Mononuclear cell (primary cell): ENCODE measurements around the gene GAGE10. TPM values are rescaled to one million over a fixed set of nuclear protein-coding genes. Genes with fewer than 3 reads are reported as not detected.
"Not testable (repeated sequence)": the region's sequence is repeated elsewhere in the genome, so short reads cannot be mapped to it uniquely, and the experiment has no call there.

ENCODE experiments used
- H3K27me3 ChIP-seq: 2 replicates; pipeline ENCODE4 v1.6.0; 2011; ENCODE audit warnings: low read length, control low read depth; ENCODE audit not compliant: insufficient read depth
- H3K4me1 ChIP-seq: 2 replicates; pipeline ENCODE4 v1.5.1; 2011; ENCODE audit warnings: mild to moderate bottlenecking, low read length, control low read depth; ENCODE audit not compliant: insufficient read depth
- H3K4me3 ChIP-seq: 2 replicates; pipeline ENCODE4 v1.5.1; 2011; ENCODE audit warnings: mild to moderate bottlenecking, low read length, moderate library complexity
- H3K9me3 ChIP-seq: 2 replicates; pipeline ENCODE4 v1.5.1; 2011; ENCODE audit warnings: low read depth, mild to moderate bottlenecking, control low read depth, low read length
- total RNA-seq: library from RNA; depleted of rRNA; stranded (reverse); fragments of >200 nt; gene quantifications from one replicate; pipeline ENCODE4 v1.2.3, GENCODE V29; 2012

The GAGE10 gene
- total RNA-seq, 1 donor = not detected

- H3K9me3 ChIP-seq = no peaks in the 10 kb centered on the region
- no peaks in the 10 kb centered on the region for H3K4me1 ChIP-seq
- no peaks in the 10 kb centered on the region for H3K27me3 ChIP-seq
- no peak overlapping the region for H3K4me3 ChIP-seq
Observed at GRCh38 chrX:49291615-49292337, 11.7 kb upstream of the GAGE10 start.

- Histone ChIP-seq H3K4me1 (no peaks in the 10 kb centered on the region), H3K9me3 (no peaks in the 10 kb centered on the region), H3K27me3 (no peaks in the 10 kb centered on the region), H3K4me3 (no peak overlapping the region)
Observed at GRCh38 chrX:49292400-49293362, 10.8 kb upstream of the GAGE10 start.

GRCh38 chrX:49299293-49299692 is 4.2 kb upstream of the GAGE10 start:
- H3K9me3 ChIP-seq, H3K4me3 ChIP-seq, H3K27me3 ChIP-seq, H3K4me1 ChIP-seq: not testable (repeated sequence)

- no peak overlapping the region for H3K4me3 ChIP-seq
- no peaks in the 10 kb centered on the region for H3K27me3 ChIP-seq
- no peaks in the 10 kb centered on the region for H3K4me1 ChIP-seq
- no peaks in the 10 kb centered on the region for H3K9me3 ChIP-seq
Observed at GRCh38 chrX:49300703-49301102, 2.7 kb upstream of the GAGE10 start.

GRCh38 chrX:49307775-49308174 is 4.3 kb downstream of the GAGE10 start:
- not testable (repeated sequence) for H3K9me3 ChIP-seq, H3K4me3 ChIP-seq, H3K27me3 ChIP-seq
- H3K4me1 ChIP-seq = peaks cover 39% of the 10 kb centered on the region

- Histone ChIP-seq H3K27me3 (no peaks in the 10 kb centered on the region), H3K9me3 (no peaks in the 10 kb centered on the region), H3K4me1 (peaks cover 39% of the 10 kb centered on the region), H3K4me3 (peak overlapping the region; percentile 27)
Observed at GRCh38 chrX:49308604-49309269, 5.3 kb downstream of the GAGE10 start.

- Histone ChIP-seq H3K4me3 (peak overlapping the region; percentile 27), H3K9me3 (no peaks in the 10 kb centered on the region), H3K27me3 (no peaks in the 10 kb centered on the region), H3K4me1 (peaks cover 39% of the 10 kb centered on the region)
Observed at GRCh38 chrX:49309401-49309981, 6.0 kb downstream of the GAGE10 start.

- Histone ChIP-seq H3K4me1 (peaks cover 39% of the 10 kb centered on the region), H3K4me3 (no peak overlapping the region)
Observed at GRCh38 chrX:49310371-49310770, 6.9 kb downstream of the GAGE10 start.

GRCh38 chrX:49312176-49312575 is 8.7 kb downstream of the GAGE10 start:
- Histone ChIP-seq H3K9me3 (no peaks in the 10 kb centered on the region), H3K27me3 (no peaks in the 10 kb centered on the region), H3K4me3 (no peak overlapping the region), H3K4me1 (peaks cover 39% of the 10 kb centered on the region)

More at GRCh38 chrX:49310371-49310770, 6.9 kb downstream of the GAGE10 start:
- Histone ChIP-seq H3K27me3 (no peaks in the 10 kb centered on the region), H3K9me3 (no peaks in the 10 kb centered on the region)

- peaks cover 15% of the 10 kb centered on the region for H3K4me1 ChIP-seq
- no peaks in the 10 kb centered on the region for H3K9me3 ChIP-seq
- H3K27me3 ChIP-seq = no peaks in the 10 kb centered on the region
- no peak overlapping the region for H3K4me3 ChIP-seq
Observed at GRCh38 chrX:49316085-49316484, 12.6 kb downstream of the GAGE10 start.

- H3K4me3 ChIP-seq, H3K4me1 ChIP-seq, H3K27me3 ChIP-seq, H3K9me3 ChIP-seq: not testable (repeated sequence)
Observed at GRCh38 chrX:49321737-49322136, 18.3 kb downstream of the GAGE10 start, which contains the start of gene GAGE12J. Gene GAGE12J, plus strand, starts transcription at chrX:49322037. Its CDS starts 1,157 bp downstream, at chrX:49323194.

- H3K4me1 ChIP-seq, H3K4me3 ChIP-seq, H3K9me3 ChIP-seq, H3K27me3 ChIP-seq: not testable (repeated sequence)
Observed at GRCh38 chrX:49322266-49322665, 18.8 kb downstream of the GAGE10 start.

- not testable (repeated sequence) for H3K27me3 ChIP-seq, H3K4me3 ChIP-seq, H3K9me3 ChIP-seq, H3K4me1 ChIP-seq
Observed at GRCh38 chrX:49323735-49324134, 20.3 kb downstream of the GAGE10 start.

GRCh38 chrX:49330421-49330820 is 27.0 kb downstream of the GAGE10 start:
- H3K9me3 ChIP-seq, H3K27me3 ChIP-seq, H3K4me1 ChIP-seq, H3K4me3 ChIP-seq: not testable (repeated sequence)

- not testable (repeated sequence) for H3K4me3 ChIP-seq, H3K27me3 ChIP-seq, H3K4me1 ChIP-seq, H3K9me3 ChIP-seq
Observed at GRCh38 chrX:49331282-49331681, 27.8 kb downstream of the GAGE10 start, which contains the start of gene GAGE13. Gene GAGE13, plus strand, starts transcription at chrX:49331582. Its CDS starts 1,156 bp downstream, at chrX:49332738.
